Measurements from ENCODE around the gene IL11.

GRCh38 chr19:55369653-55370304, 484 bp downstream of the IL11 start:
- TF ChIP-seq TAF1 (IDR thresholded peaks at IDR 0.05; ENCODE audit: low read depth) (no peak), REST (IDR thresholded peaks at IDR 0.05; ENCODE audit: low read depth) (no peak), CEBPB (IDR thresholded peaks at IDR 0.05) (no peak), EGR1 (IDR thresholded peaks at IDR 0.05) (no peak), YY1 (IDR thresholded peaks at IDR 0.05; ENCODE audit: low read depth) (no peak), MAX (IDR thresholded peaks at IDR 0.05) (no peak), CREB1 (IDR thresholded peaks at IDR 0.05; ENCODE audit: low read depth) (no peak), EP300 (IDR thresholded peaks at IDR 0.05; ENCODE audit: borderline replicate concordance) (no peak), FOXM1 (IDR thresholded peaks at IDR 0.05; ENCODE audit: borderline replicate concordance, low read depth) (no peak), RAD21 (IDR thresholded peaks at IDR 0.05; ENCODE audit: low read depth) (no peak), TEAD4 (IDR thresholded peaks at IDR 0.05) (no peak), TCF12 (IDR thresholded peaks at IDR 0.05; ENCODE audit: low read depth) (no peak), ZBTB7A (IDR thresholded peaks at IDR 0.05; ENCODE audit: low read depth) (peak; percentile 71; the same call in 1 of the 2 replicates), USF1 (IDR thresholded peaks at IDR 0.05) (no peak)

Measured in Ishikawa (cell line).